DMS 273 (cell line): Measurements from ENCODE around the gene VSTM2L.
"Not testable (repeated sequence)": the region's sequence is repeated elsewhere in the genome, so short reads cannot be mapped to it uniquely, and the experiment has no call there.

ENCODE experiments used
- DNase-seq: peaks from one replicate; lab custom pipeline; 2025; ENCODE audit not compliant: unreplicated experiment; lab: John Stamatoyannopoulos, UW

The VSTM2L gene

GRCh38 chr20:37958856-37959520 is 56.1 kb downstream of the VSTM2L start:
- DNase-seq = no peak

- DNase-seq = no peak
Observed at GRCh38 chr20:37961066-37961465, 58.1 kb downstream of the VSTM2L start.

GRCh38 chr20:37963483-37963882 is 60.6 kb downstream of the VSTM2L start:
- DNase-seq = not testable (repeated sequence)

- no peak for DNase-seq
Observed at GRCh38 chr20:37968841-37969401, 66.0 kb downstream of the VSTM2L start.

- no peak for DNase-seq
Observed at GRCh38 chr20:37969949-37970855, 67.3 kb downstream of the VSTM2L start.

- no peak for DNase-seq
Observed at GRCh38 chr20:37970856-37971245, 67.9 kb downstream of the VSTM2L start.

GRCh38 chr20:37971561-37972127 is 68.7 kb downstream of the VSTM2L start:
- no peak for DNase-seq

- DNase-seq = no peak
Observed at GRCh38 chr20:37972256-37973058, 69.5 kb downstream of the VSTM2L start.

GRCh38 chr20:37973059-37973910 is 70.4 kb downstream of the VSTM2L start:
- no peak for DNase-seq

- no peak for DNase-seq
Observed at GRCh38 chr20:37976887-37977286, 74.0 kb downstream of the VSTM2L start.

- no peak for DNase-seq
Observed at GRCh38 chr20:37977338-37977737, 74.4 kb downstream of the VSTM2L start.

GRCh38 chr20:37977786-37978185 is 74.9 kb downstream of the VSTM2L start:
- DNase-seq = no peak

- DNase-seq = no peak
Observed at GRCh38 chr20:37979021-37979985, 76.4 kb downstream of the VSTM2L start.

- no peak for DNase-seq
Observed at GRCh38 chr20:37980383-37980782, 77.5 kb downstream of the VSTM2L start.

GRCh38 chr20:37980876-37981275 is 77.9 kb downstream of the VSTM2L start:
- DNase-seq = no peak

GRCh38 chr20:37981568-37981967 is 78.6 kb downstream of the VSTM2L start:
- DNase-seq = peak; percentile 27

- no peak for DNase-seq
Observed at GRCh38 chr20:37983286-37983685, 80.4 kb downstream of the VSTM2L start.

GRCh38 chr20:37984018-37984785 is 81.3 kb downstream of the VSTM2L start:
- peak; percentile 46 for DNase-seq
